IMR-90 (cell line): ENCODE measurements around the gene MELTF. TPM values are rescaled to one million over a fixed set of nuclear protein-coding genes. Genes with fewer than 3 reads are reported as not detected.

Experiments
- ATAC-seq: fragments of 200-7000 bp; cut with Tn5 transposase; 2 replicates; pipeline ENCODE4 v1.9.1; 2020; ENCODE audit warnings: low read depth, mild to moderate bottlenecking, moderate library complexity
- BruUV-seq: library from RNA; stranded (reverse); fragments of 400-500 nt; replicated peaks from 2 replicates; lab custom pipeline; 2021; lab: Mats Ljungman, UMichigan
- CTCF ChIA-PET: fragments of 300-600 bp; formaldehyde crosslinking; extraction: SDS; loops from one replicate; lab custom pipeline; 2021; ENCODE audit warnings: antibody characterized with exemption; lab: Yijun Ruan, JAX
- POLR2A ChIA-PET: fragments of 300-600 bp; sonication (Branson Sonifier 250); formaldehyde crosslinking; loops from one replicate; lab custom pipeline; 2022; ENCODE audit warnings: antibody characterized with exemption; ENCODE audit not compliant: unreplicated experiment; lab: Charles Lee
- DNase-seq: peaks from one replicate; pipeline ENCODE4 v3.0.0; 2013
- H2AFZ ChIP-seq: replicated peaks from 2 replicates; pipeline ENCODE3; 2013; ENCODE audit warnings: low read length, mild to moderate bottlenecking; ENCODE audit not compliant: poor library complexity
- H2AK5ac ChIP-seq: 2 replicates; pipeline ENCODE4 v1.6.1; 2013; ENCODE audit warnings: low read depth, low read length, inconsistent platforms
- H2AK9ac ChIP-seq: replicated peaks from 2 replicates; pipeline ENCODE3; 2013; ENCODE audit warnings: mild to moderate bottlenecking, low read depth, low read length, moderate library complexity; ENCODE audit not compliant: poor library complexity
- H2BK120ac ChIP-seq: 2 replicates; pipeline ENCODE4 v1.6.1; 2013; ENCODE audit warnings: low read depth, low read length, inconsistent platforms
- H2BK15ac ChIP-seq: 3 replicates; pipeline ENCODE4 v1.6.1; 2013; ENCODE audit warnings: low read depth, low read length, inconsistent platforms
- H2BK20ac ChIP-seq: 2 replicates; pipeline ENCODE4 v1.6.1; 2013; ENCODE audit warnings: low read depth, mild to moderate bottlenecking, inconsistent platforms, low read length, moderate library complexity
- H2BK5ac ChIP-seq: 2 replicates; pipeline ENCODE4 v1.6.1; 2013; ENCODE audit warnings: mild to moderate bottlenecking, low read depth, low read length, inconsistent platforms; ENCODE audit not compliant: poor library complexity, severe bottlenecking
- H3K14ac ChIP-seq: replicated peaks from 2 replicates; pipeline ENCODE4 v1.6.1; 2013; ENCODE audit warnings: low read depth, low read length, inconsistent platforms
- H3K18ac ChIP-seq: 2 replicates; pipeline ENCODE4 v1.6.1; 2013; ENCODE audit warnings: low read depth, low read length, control low read depth
- H3K23ac ChIP-seq: 2 replicates; pipeline ENCODE4 v1.6.1; 2013; ENCODE audit warnings: low read depth, low read length, inconsistent platforms
- H3K27ac ChIP-seq: 2 replicates; pipeline ENCODE4 v1.5.1; 2013; ENCODE audit warnings: mild to moderate bottlenecking, control low read depth, low read length; ENCODE audit not compliant: insufficient read depth
- H3K27me3 ChIP-seq: 2 replicates; pipeline ENCODE4 v1.6.1; 2013; ENCODE audit warnings: low read length; ENCODE audit not compliant: control insufficient read depth, insufficient read depth
- H3K36me3 ChIP-seq: 2 replicates; pipeline ENCODE4 v1.6.1; 2013; ENCODE audit warnings: low read length, mixed read lengths; ENCODE audit not compliant: control insufficient read depth, insufficient read depth
- H3K4ac ChIP-seq: 2 replicates; pipeline ENCODE4 v1.6.1; 2013; ENCODE audit warnings: low read depth, low read length, inconsistent platforms
- H3K4me1 ChIP-seq: 2 replicates; pipeline ENCODE4 v1.6.1; 2013; ENCODE audit warnings: low read length, mixed read lengths; ENCODE audit not compliant: control insufficient read depth, insufficient read depth
- H3K4me2 ChIP-seq: 2 replicates; pipeline ENCODE4 v1.6.1; 2013; ENCODE audit warnings: low read depth, mild to moderate bottlenecking, control low read depth, low read length, moderate library complexity
- H3K4me3 ChIP-seq: 2 replicates; pipeline ENCODE4 v1.5.1; 2013; ENCODE audit warnings: low read depth, mild to moderate bottlenecking, control low read depth, low read length, moderate library complexity; ENCODE audit not compliant: insufficient read depth
- H3K56ac ChIP-seq: 2 replicates; pipeline ENCODE4 v1.6.1; 2013; ENCODE audit warnings: low read length, inconsistent platforms; ENCODE audit not compliant: insufficient read depth; ENCODE audit errors: extremely low read depth
- H3K79me1 ChIP-seq, 2 experiments: 2 replicates each; pipeline ENCODE4 v1.6.1; 2013; ENCODE audit warnings: low read length in 2 of 2, inconsistent platforms in 1 of 2, low read depth in 1 of 2
- H3K9ac ChIP-seq: 2 replicates; pipeline ENCODE4 v1.6.1; 2013; ENCODE audit warnings: low read depth, low read length, control low read depth
- H3K9me1 ChIP-seq: 2 replicates; pipeline ENCODE4 v1.6.1; 2013; ENCODE audit warnings: low read length, inconsistent platforms; ENCODE audit not compliant: insufficient read depth
- H3K9me3 ChIP-seq: 2 replicates; pipeline ENCODE4 v1.6.1; 2013; ENCODE audit warnings: low read length; ENCODE audit not compliant: control insufficient read depth, insufficient read depth
- H4K20me1 ChIP-seq: 2 replicates; pipeline ENCODE4 v1.6.1; 2013; ENCODE audit warnings: low read length, inconsistent platforms; ENCODE audit not compliant: insufficient read depth
- H4K5ac ChIP-seq: 2 replicates; pipeline ENCODE4 v1.6.1; 2013; ENCODE audit warnings: mild to moderate bottlenecking, low read depth, low read length, control low read depth
- H4K8ac ChIP-seq, 2 experiments: 2 replicates each; pipeline ENCODE4 v1.6.1; 2013; ENCODE audit warnings: low read depth in 2 of 2, low read length in 2 of 2, control low read depth in 1 of 2, inconsistent platforms in 1 of 2
- H4K91ac ChIP-seq: 2 replicates; pipeline ENCODE4 v1.6.1; 2013; ENCODE audit warnings: low read depth, low read length, inconsistent platforms; ENCODE audit not compliant: insufficient read depth
- BHLHE40 ChIP-seq: fragments of 150-350 bp; IDR thresholded peaks from 2 replicates; pipeline ENCODE4 v1.6.1; 2016; ENCODE audit warnings: mild to moderate bottlenecking, low read depth, low read length
- CEBPB ChIP-seq: IDR thresholded peaks from 2 replicates; pipeline ENCODE4 v1.6.1; 2012; ENCODE audit warnings: low read depth, low read length, improper control_type of control experiment
- CHD1 ChIP-seq: IDR thresholded peaks from 2 replicates; pipeline ENCODE4 v1.6.1; 2012; ENCODE audit warnings: low read depth, low read length, improper control_type of control experiment
- FOS ChIP-seq: fragments of 150-350 bp; IDR thresholded peaks from 2 replicates; pipeline ENCODE4 v1.6.1; 2016; ENCODE audit warnings: low read depth, low read length
- MAFK ChIP-seq: IDR thresholded peaks from 2 replicates; pipeline ENCODE4 v1.6.1; 2012; ENCODE audit warnings: low read depth, low read length, improper control_type of control experiment
- MAZ ChIP-seq: IDR thresholded peaks from 2 replicates; pipeline ENCODE4 v1.6.1; 2012; ENCODE audit warnings: low read depth, mild to moderate bottlenecking, low read length, improper control_type of control experiment, moderate library complexity, borderline replicate concordance
- MXI1 ChIP-seq: IDR thresholded peaks from 2 replicates; pipeline ENCODE4 v1.6.1; 2012; ENCODE audit warnings: low read depth, mild to moderate bottlenecking, low read length, moderate library complexity, borderline replicate concordance
- NFE2L2 ChIP-seq: fragments of 150-350 bp; IDR thresholded peaks from 2 replicates; pipeline ENCODE4 v1.6.1; 2016; ENCODE audit warnings: low read depth, mild to moderate bottlenecking, low read length
- POLR2A ChIP-seq: IDR thresholded peaks from 2 replicates; pipeline ENCODE4 v1.6.1; 2012; ENCODE audit warnings: mild to moderate bottlenecking, low read depth, low read length
- RAD21 ChIP-seq: IDR thresholded peaks from 2 replicates; pipeline ENCODE4 v1.6.1; 2012; ENCODE audit warnings: low read length, improper control_type of control experiment
- RCOR1 ChIP-seq: IDR thresholded peaks from 2 replicates; pipeline ENCODE4 v1.6.1; 2012; ENCODE audit warnings: mild to moderate bottlenecking, low read length, improper control_type of control experiment; ENCODE audit not compliant: insufficient replicate concordance
- RFX5 ChIP-seq: IDR thresholded peaks from 2 replicates; pipeline ENCODE4 v1.8.0; 2012; ENCODE audit warnings: low read depth, mild to moderate bottlenecking, low read length, moderate library complexity
- SMC3 ChIP-seq: fragments of 150-350 bp; IDR thresholded peaks from 2 replicates; pipeline ENCODE4 v1.6.1; 2016; ENCODE audit warnings: low read depth, mild to moderate bottlenecking, antibody characterized with exemption, low read length, moderate library complexity
- WGBS, 2 experiments: methylation state at CpG; one replicate each; pipeline versions ENCODE4 v1.1.5 to v1.1.7; 2013; ENCODE audit warnings: missing lambda C conversion rate in 2 of 2; ENCODE audit not compliant: insufficient read length in 1 of 2; ENCODE audit errors: extremely low coverage in 2 of 2; 5-methylcytosine and 5-hydroxymethylcytosine counted together
- dilution Hi-C: fragments of 300-500 bp; cut with HindIII; formaldehyde crosslinking; loops from one replicate; pipeline ENCODE4 v1.14.3; 2018; ENCODE audit warnings: low sequenced_read_pairs; ENCODE audit not compliant: unreplicated experiment
- in situ Hi-C: fragments of 300-500 bp; cut with MboI; formaldehyde crosslinking; loops from 3 replicates; pipeline ENCODE4 v1.14.3; 2019; ENCODE audit warnings: low sequenced_read_pairs, inconsistent platforms, mixed read lengths
- intact Hi-C: fragments of 100-400 bp; cut with micrococcal nuclease; formaldehyde crosslinking; loops from 2 replicates; pipeline ENCODE4 v1.10.0; 2022
- polyA plus RNA-seq, 3 experiments: library from polyadenylated mRNA; depleted of rRNA; stranded (reverse); fragments of >200 nt; gene quantifications; 2 replicates each; pipeline ENCODE4 v1.2.3, GENCODE V29; 2012; ENCODE audit warnings: low replicate concordance in 1 of 3
- total RNA-seq: library from RNA; depleted of rRNA; stranded (reverse); fragments of >200 nt; gene quantifications from 2 replicates; pipeline ENCODE4 v1.2.3, GENCODE V29; 2012
- TF ChIP-seq, protein P1 (sequence below): fragments of 150-350 bp; IDR thresholded peaks from 2 replicates; pipeline ENCODE4 v1.6.1; 2017; ENCODE audit warnings: mild to moderate bottlenecking, antibody characterized with exemption, low read length, low read depth
- TF ChIP-seq, protein P2 (sequence below): fragments of 150-350 bp; IDR thresholded peaks from 2 replicates; pipeline ENCODE4 v1.6.1; 2016; ENCODE audit warnings: low read depth, mild to moderate bottlenecking, low read length, moderate library complexity, borderline replicate concordance
- TF ChIP-seq, protein P3 (sequence below): conservative IDR thresholded peaks from 2 replicates; pipeline ENCODE4 v1.5.1; 2012; ENCODE audit warnings: mild to moderate bottlenecking, low read depth, low read length, improper control_type of control experiment

Gene MELTF
- total and polyA plus RNA-seq, 2 of the 4 experiments (the other 2 are of a cell fraction), result 0.18 to 0.50 TPM

- no peak overlapping the region for H3K27ac ChIP-seq
- ATAC-seq (no peak), DNase-seq (no peak)
- H3K4ac ChIP-seq, result no peak overlapping the region
- H4K8ac ChIP-seq, result no peak overlapping the region
- H3K36me3 ChIP-seq, result no peaks in the 10 kb centered on the region
- no peak overlapping the region for H4K5ac ChIP-seq
- H3K9me1 ChIP-seq, result no peaks in the 10 kb centered on the region
- no peak overlapping the region for H2BK20ac ChIP-seq
- no peak overlapping the region for H3K4me3 ChIP-seq
- no peak overlapping the region for H2BK5ac ChIP-seq
- no peak overlapping the region for H3K9ac ChIP-seq
- POLR2A ChIA-PET, result no interaction called here
- WGBS, 2 experiments, result 96% methylated on average over 4 of the region's 19 CpGs; no CpG with 5 or more reads in 1 of the 2 experiments
- no peaks in the 10 kb centered on the region for H4K20me1 ChIP-seq
- dilution Hi-C loops (no loop called here), in situ Hi-C loops (no loop called here), intact Hi-C loops (no loop called here)
- H3K18ac ChIP-seq, result no peak overlapping the region
- no peak overlapping the region for H3K56ac ChIP-seq
- no peaks in the 10 kb centered on the region for H3K9me3 ChIP-seq
- no peak overlapping the region for H3K4me2 ChIP-seq
- no peak overlapping the region for H2AK5ac ChIP-seq
- no peak overlapping the region for H2AK9ac ChIP-seq
- peaks cover 11% of the 10 kb centered on the region for H3K27me3 ChIP-seq
- H3K23ac ChIP-seq, result no peak overlapping the region
- H3K14ac ChIP-seq, result no peak overlapping the region
- H4K91ac ChIP-seq, result no peak overlapping the region
- H2BK120ac ChIP-seq, result no peak overlapping the region
- BruUV-seq, result no TSS peak
- no peak overlapping the region for H2AFZ ChIP-seq
- CTCF ChIA-PET, result no interaction called here
- no peak overlapping the region for H2BK15ac ChIP-seq
- no peaks in the 10 kb centered on the region for H3K79me1 ChIP-seq
- H3K4me1 ChIP-seq, result no peaks in the 10 kb centered on the region
- TF ChIP-seq MXI1 (no peak), RFX5 (no peak), POLR2A (no peak), CEBPB (no peak), MAFK (no peak), MAZ (no peak), RAD21 (no peak), BHLHE40 (no peak), NFE2L2 (no peak), FOS (no peak), SMC3 (no peak), CHD1 (no peak), RCOR1 (no peak)
- TF ChIP-seq, protein P1, sequence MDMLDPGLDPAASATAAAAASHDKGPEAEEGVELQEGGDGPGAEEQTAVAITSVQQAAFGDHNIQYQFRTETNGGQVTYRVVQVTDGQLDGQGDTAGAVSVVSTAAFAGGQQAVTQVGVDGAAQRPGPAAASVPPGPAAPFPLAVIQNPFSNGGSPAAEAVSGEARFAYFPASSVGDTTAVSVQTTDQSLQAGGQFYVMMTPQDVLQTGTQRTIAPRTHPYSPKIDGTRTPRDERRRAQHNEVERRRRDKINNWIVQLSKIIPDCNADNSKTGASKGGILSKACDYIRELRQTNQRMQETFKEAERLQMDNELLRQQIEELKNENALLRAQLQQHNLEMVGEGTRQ, result no peak
- TF ChIP-seq, protein P2, sequence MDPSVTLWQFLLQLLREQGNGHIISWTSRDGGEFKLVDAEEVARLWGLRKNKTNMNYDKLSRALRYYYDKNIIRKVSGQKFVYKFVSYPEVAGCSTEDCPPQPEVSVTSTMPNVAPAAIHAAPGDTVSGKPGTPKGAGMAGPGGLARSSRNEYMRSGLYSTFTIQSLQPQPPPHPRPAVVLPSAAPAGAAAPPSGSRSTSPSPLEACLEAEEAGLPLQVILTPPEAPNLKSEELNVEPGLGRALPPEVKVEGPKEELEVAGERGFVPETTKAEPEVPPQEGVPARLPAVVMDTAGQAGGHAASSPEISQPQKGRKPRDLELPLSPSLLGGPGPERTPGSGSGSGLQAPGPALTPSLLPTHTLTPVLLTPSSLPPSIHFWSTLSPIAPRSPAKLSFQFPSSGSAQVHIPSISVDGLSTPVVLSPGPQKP, result no peak
- TF ChIP-seq, protein P3, sequence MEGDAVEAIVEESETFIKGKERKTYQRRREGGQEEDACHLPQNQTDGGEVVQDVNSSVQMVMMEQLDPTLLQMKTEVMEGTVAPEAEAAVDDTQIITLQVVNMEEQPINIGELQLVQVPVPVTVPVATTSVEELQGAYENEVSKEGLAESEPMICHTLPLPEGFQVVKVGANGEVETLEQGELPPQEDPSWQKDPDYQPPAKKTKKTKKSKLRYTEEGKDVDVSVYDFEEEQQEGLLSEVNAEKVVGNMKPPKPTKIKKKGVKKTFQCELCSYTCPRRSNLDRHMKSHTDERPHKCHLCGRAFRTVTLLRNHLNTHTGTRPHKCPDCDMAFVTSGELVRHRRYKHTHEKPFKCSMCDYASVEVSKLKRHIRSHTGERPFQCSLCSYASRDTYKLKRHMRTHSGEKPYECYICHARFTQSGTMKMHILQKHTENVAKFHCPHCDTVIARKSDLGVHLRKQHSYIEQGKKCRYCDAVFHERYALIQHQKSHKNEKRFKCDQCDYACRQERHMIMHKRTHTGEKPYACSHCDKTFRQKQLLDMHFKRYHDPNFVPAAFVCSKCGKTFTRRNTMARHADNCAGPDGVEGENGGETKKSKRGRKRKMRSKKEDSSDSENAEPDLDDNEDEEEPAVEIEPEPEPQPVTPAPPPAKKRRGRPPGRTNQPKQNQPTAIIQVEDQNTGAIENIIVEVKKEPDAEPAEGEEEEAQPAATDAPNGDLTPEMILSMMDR, result no peak
Measured at GRCh38 chr3:196995027-196995426, 34.6 kb downstream of the MELTF start.
